ENCODE results near the gene HTATIP2. TPM values are rescaled to one million over a fixed set of nuclear protein-coding genes. Genes with fewer than 3 reads are reported as not detected.
A peak's percentile ranks its signal among the peaks of the same experiment; 100 is the strongest.

HTATIP2 gene
- total RNA-seq, result 10 to 100 TPM; 36.6 to 44.3 (median 37.8) TPM

DNA sequence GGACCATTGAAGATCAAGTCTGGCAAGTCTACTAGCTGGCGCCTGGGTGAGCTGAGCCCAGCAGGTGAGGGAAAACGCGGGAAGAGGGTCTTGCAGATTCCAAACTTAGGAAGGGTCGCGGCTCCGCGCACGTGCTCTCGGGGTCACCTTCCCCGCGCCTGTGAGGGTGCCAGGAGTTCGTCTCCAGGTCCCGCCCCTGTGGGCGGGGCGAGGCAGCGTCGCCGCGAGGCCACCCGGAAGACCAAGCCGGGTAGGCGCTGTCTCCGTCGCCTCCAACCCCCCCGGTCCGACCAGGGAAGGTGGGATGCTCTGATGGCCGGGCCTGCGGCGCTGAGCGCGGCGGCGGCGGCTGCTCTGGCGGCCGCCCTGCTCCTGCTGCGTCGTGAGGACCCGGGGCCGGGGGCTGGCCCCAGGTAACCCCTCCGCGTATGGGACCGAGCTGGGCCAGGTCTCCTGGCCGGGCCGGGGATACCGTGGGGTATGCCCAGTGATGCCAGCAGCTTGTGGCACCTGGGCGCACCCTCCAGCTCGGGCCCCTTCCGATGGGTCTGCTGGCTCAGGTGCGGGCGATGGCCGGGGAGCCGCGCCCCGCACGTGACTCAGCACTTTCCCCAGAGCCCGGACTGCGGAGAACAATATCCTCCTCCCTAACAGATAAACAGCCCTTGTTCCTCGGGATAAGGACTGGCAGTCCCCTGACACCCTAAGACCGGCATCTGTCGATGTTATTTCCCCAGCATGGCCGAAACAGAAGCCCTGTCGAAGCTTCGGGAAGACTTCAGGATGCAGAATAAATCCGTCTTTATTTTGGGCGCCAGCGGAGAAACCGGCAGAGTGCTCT lies at the start of gene HTATIP2:
TSS of gene HTATIP2 (plus strand) at position 215 of the 841 bp plus-strand sequence. CDS start at position 739, 524 bp downstream.
- Mint-ChIP-seq H3K36me3 (ENCODE audit: insufficient read depth) (peaks cover 17% of the 10 kb centered on the region), H3K4me1 (ENCODE audit: low read depth) (peaks cover 68% of the 10 kb centered on the region), H3K27me3 (ENCODE audit: low read depth) (no peaks in the 10 kb centered on the region), H3K4me3 (peak within 1 kb of the TSS; percentile 87), H3K9me3 (no peaks in the 10 kb centered on the region)
- DNase-seq (peak; percentile 72), ATAC-seq (peak; percentile 83 to 84)

DNA sequence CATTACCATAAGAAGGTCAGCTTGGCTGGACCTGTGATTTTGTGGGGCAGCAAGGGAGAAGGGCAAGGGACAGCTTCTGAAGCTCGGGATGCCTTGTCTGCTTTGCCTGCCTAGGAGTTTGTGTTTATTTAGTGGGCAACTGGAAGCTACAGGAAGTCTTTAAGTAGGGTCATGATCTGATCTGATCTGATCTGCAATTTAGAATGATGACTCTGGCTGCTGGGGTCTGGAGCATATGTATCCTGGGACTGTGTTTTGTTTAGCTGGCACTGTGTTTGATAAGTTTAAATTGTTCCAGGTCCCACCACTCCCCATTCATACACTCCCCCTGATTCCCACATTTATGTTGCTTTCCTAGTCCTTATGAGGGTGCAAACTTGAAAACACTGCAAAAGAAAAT lies 47.7 kb upstream of the HTATIP2 start:
- no peaks in the 10 kb centered on the region for H3K4me1 Mint-ChIP-seq (ENCODE audit: low read depth)
- no peaks in the 10 kb centered on the region for H3K27me3 Mint-ChIP-seq (ENCODE audit: low read depth)
- ATAC-seq (no peak), DNase-seq (no peak)
- no peaks in the 10 kb centered on the region for H3K9me3 Mint-ChIP-seq
- H3K4me3 Mint-ChIP-seq, result no peak overlapping the region
- H3K36me3 Mint-ChIP-seq (ENCODE audit: insufficient read depth), result no peaks in the 10 kb centered on the region

DNA sequence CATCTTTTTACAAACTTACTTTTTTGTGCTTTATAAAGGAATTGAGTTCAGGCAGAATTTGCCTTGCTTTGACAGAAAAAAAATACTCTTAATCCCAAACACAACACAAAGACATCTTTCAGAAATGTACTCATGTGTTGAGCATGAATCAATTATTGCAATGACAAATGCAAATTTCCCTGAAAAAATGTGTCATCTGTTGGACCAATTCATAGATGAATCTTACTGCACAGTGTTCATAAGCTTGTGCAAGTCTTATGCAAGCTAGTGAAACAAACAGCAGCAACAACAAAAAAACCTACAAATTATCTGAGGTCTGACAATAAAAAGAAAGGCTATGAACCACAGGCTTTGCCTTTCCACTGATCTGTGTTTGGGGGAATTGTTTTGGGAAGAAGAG lies 42.3 kb upstream of the HTATIP2 start:
- H3K4me3 Mint-ChIP-seq, result no peak overlapping the region
- DNase-seq (no peak), ATAC-seq (no peak)
- H3K27me3 Mint-ChIP-seq (ENCODE audit: low read depth), result peaks cover 6% of the 10 kb centered on the region
- no peaks in the 10 kb centered on the region for H3K4me1 Mint-ChIP-seq (ENCODE audit: low read depth)
- no peaks in the 10 kb centered on the region for H3K36me3 Mint-ChIP-seq (ENCODE audit: insufficient read depth)
- no peaks in the 10 kb centered on the region for H3K9me3 Mint-ChIP-seq

- peaks cover 17% of the 10 kb centered on the region for H3K27me3 Mint-ChIP-seq (ENCODE audit: low read depth)
- H3K36me3 Mint-ChIP-seq (ENCODE audit: insufficient read depth), result no peaks in the 10 kb centered on the region
- DNase-seq, result no peak
- no peaks in the 10 kb centered on the region for H3K9me3 Mint-ChIP-seq
- H3K4me3 Mint-ChIP-seq, result no peak overlapping the region
- no peak for ATAC-seq
- H3K4me1 Mint-ChIP-seq (ENCODE audit: low read depth), result no peaks in the 10 kb centered on the region
Measured at GRCh38 chr11:20327377-20327935, 36.1 kb upstream of the HTATIP2 start.

DNA sequence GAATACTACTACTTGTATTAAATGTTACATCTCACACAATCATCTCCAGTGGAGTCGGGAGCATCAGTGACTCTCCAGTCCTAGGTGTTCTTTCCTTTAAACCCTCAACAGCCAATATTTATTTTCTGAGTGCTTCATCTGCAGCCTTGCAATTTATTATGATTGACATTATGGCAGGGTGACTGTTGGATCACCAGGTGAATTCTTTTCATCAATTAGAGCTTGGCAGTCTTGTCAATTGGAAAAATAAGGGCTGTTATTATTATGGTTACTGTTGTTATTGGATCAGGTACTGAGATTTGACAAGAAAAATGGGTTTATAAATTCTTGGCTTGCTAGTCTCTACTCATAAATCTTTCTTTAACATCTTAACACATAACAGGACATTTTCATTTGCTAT lies 27.5 kb upstream of the HTATIP2 start:
- H3K27me3 Mint-ChIP-seq (ENCODE audit: low read depth), result peaks cover 59% of the 10 kb centered on the region
- ATAC-seq (no peak), DNase-seq (no peak)
- H3K9me3 Mint-ChIP-seq, result no peaks in the 10 kb centered on the region
- H3K4me1 Mint-ChIP-seq (ENCODE audit: low read depth), result no peaks in the 10 kb centered on the region
- no peaks in the 10 kb centered on the region for H3K36me3 Mint-ChIP-seq (ENCODE audit: insufficient read depth)
- H3K4me3 Mint-ChIP-seq, result no peak overlapping the region

GRCh38 chr11:20337526-20338154 lies 25.9 kb upstream of the HTATIP2 start:
- Mint-ChIP-seq H3K4me1 (ENCODE audit: low read depth) (peaks cover 2% of the 10 kb centered on the region), H3K9me3 (no peaks in the 10 kb centered on the region)
- DNase-seq, result no peak

GRCh38 chr11:20342347-20343141 lies 21.0 kb upstream of the HTATIP2 start:
- Mint-ChIP-seq H3K36me3 (ENCODE audit: insufficient read depth) (no peaks in the 10 kb centered on the region), H3K4me3 (no peak overlapping the region), H3K27me3 (ENCODE audit: low read depth) (peaks cover 79% of the 10 kb centered on the region), H3K4me1 (ENCODE audit: low read depth) (peaks cover 2% of the 10 kb centered on the region), H3K9me3 (no peaks in the 10 kb centered on the region)
- ATAC-seq (peak in 1 of 2 donors; percentile 18), DNase-seq (no peak)

More at GRCh38 chr11:20337526-20338154, 25.9 kb upstream of the HTATIP2 start:
- H3K36me3 Mint-ChIP-seq (ENCODE audit: insufficient read depth), result no peaks in the 10 kb centered on the region
- peaks cover 68% of the 10 kb centered on the region for H3K27me3 Mint-ChIP-seq (ENCODE audit: low read depth)
- no peak for ATAC-seq
- H3K4me3 Mint-ChIP-seq, result no peak overlapping the region

- Mint-ChIP-seq H3K9me3 (no peaks in the 10 kb centered on the region), H3K27me3 (ENCODE audit: low read depth) (peaks cover 14% of the 10 kb centered on the region), H3K4me3 (no peak overlapping the region), H3K36me3 (ENCODE audit: insufficient read depth) (no peaks in the 10 kb centered on the region), H3K4me1 (ENCODE audit: low read depth) (peaks cover 10% of the 10 kb centered on the region)
- ATAC-seq (no peak), DNase-seq (no peak)
Measured at GRCh38 chr11:20351136-20351535, 12.4 kb upstream of the HTATIP2 start.

DNA sequence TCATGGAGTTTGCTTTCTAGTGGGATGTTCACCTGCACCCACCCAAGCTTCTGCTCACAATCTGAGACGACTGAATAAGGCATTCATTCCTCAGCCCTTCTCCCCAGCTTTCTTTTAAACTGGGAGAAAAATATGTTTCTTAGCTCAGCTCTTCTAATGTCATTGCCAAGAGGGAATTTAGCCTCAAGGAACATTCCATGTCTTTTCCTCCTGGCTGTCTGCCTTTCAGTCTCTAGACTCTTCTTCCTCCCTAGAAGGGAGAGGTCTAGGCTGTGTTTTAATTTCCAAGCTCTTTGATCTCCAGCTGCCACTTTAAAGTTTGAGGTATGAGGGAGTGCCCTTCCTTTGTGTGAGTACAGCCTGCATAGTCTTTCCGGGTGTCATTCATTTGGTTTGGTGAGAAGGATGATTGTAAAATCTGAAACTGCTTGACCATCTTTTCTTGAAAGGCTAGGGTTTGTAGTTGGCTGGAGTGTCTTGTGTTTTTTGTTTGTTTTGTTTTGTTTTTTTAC lies 11.7 kb upstream of the HTATIP2 start:
- Mint-ChIP-seq H3K36me3 (ENCODE audit: insufficient read depth) (no peaks in the 10 kb centered on the region), H3K4me3 (no peak overlapping the region), H3K9me3 (no peaks in the 10 kb centered on the region)

DNA sequence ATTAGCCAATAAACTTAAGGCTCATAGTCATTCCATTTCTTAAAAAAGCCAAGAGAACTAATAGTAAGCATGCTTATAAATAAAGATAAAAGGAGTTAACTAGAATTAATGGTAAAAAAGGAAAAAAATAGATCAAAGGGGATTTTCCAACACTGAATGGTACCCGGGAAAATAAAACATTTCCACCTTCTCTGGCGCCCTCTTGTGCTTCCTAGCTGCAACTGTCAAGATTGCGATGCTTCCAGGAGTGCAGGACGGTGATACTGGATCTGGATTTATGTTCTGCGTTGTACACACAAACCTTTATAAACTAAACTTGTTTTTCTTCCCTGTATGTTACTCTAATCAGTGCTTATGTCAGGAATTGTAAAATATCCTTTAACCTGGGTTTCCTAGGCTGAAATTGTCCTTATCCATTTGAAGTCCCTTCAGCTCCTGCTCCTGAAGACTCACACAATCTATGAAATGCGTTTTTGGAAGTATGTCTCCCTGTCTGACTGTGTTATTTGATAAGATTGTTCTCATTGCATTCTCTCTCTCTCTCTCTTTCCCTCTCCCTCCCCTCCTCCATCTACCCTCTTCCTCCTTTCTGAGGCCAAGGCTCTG lies 9.6 kb upstream of the HTATIP2 start:
- no peaks in the 10 kb centered on the region for H3K9me3 Mint-ChIP-seq
- peak in 1 of 2 donors; percentile 64 for ATAC-seq
- no peak for DNase-seq
- H3K4me3 Mint-ChIP-seq, result no peak overlapping the region
- peaks cover 10% of the 10 kb centered on the region for H3K4me1 Mint-ChIP-seq (ENCODE audit: low read depth)
- no peaks in the 10 kb centered on the region for H3K36me3 Mint-ChIP-seq (ENCODE audit: insufficient read depth)
- no peaks in the 10 kb centered on the region for H3K27me3 Mint-ChIP-seq (ENCODE audit: low read depth)

More for the DNA sequence above, 11.7 kb upstream of the HTATIP2 start:
- DNase-seq, result no peak
- ATAC-seq, result no peak
- Mint-ChIP-seq H3K27me3 (ENCODE audit: low read depth) (peaks cover 9% of the 10 kb centered on the region), H3K4me1 (ENCODE audit: low read depth) (peaks cover 10% of the 10 kb centered on the region)

GRCh38 chr11:20355221-20356219 lies 8.0 kb upstream of the HTATIP2 start:
- DNase-seq (no peak), ATAC-seq (peak; percentile 67 to 80)
- peaks cover 14% of the 10 kb centered on the region for H3K4me1 Mint-ChIP-seq (ENCODE audit: low read depth)
- no peaks in the 10 kb centered on the region for H3K36me3 Mint-ChIP-seq (ENCODE audit: insufficient read depth)
- no peaks in the 10 kb centered on the region for H3K9me3 Mint-ChIP-seq
- H3K4me3 Mint-ChIP-seq, result no peak overlapping the region
- H3K27me3 Mint-ChIP-seq (ENCODE audit: low read depth), result no peaks in the 10 kb centered on the region

DNA sequence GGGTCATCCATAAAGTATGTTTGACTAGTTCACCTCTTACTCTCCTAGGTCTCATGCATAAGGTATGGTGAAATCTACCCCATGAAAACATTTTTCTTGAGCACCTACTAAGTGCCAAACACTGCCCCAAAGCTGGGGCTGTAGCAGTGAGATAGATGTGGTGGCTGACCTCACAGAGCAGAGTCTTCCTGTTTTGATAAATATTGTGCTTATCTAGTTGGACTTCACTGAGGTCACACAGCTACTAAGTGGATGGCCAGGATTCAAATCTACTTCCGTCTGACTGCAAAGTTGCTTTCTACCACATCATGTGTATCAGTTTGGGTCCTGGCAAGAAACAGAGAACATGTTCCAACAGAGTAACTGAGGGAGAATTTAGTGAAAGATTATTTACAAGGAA lies 6.4 kb upstream of the HTATIP2 start:
- H3K9me3 Mint-ChIP-seq, result no peaks in the 10 kb centered on the region
- H3K27me3 Mint-ChIP-seq (ENCODE audit: low read depth), result no peaks in the 10 kb centered on the region
- peaks cover 22% of the 10 kb centered on the region for H3K4me1 Mint-ChIP-seq (ENCODE audit: low read depth)
- DNase-seq (no peak), ATAC-seq (no peak)
- no peaks in the 10 kb centered on the region for H3K36me3 Mint-ChIP-seq (ENCODE audit: insufficient read depth)
- no peak overlapping the region for H3K4me3 Mint-ChIP-seq

DNA sequence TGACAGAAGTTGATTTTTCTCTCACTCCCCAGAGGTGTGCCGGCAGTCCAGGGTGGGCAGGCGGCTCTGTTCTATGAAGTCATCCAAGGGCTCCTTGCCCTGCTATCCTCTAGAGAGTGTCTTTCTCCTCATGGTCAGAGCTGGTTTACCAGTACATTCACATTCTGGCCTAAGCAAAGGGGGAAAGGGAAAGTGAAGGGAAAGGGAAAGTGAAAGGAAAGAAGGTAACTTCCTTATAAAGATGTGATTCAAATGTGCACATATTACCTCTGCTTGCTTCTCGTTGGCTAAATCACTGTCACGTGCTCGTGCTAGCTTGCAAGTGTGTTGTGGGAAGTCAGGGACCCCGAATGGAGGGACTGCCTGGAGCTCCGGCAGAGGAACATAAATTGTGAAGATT lies 2.9 kb upstream of the HTATIP2 start:
- Mint-ChIP-seq H3K27me3 (ENCODE audit: low read depth) (no peaks in the 10 kb centered on the region), H3K4me1 (ENCODE audit: low read depth) (peaks cover 42% of the 10 kb centered on the region), H3K36me3 (ENCODE audit: insufficient read depth) (no peaks in the 10 kb centered on the region), H3K9me3 (no peaks in the 10 kb centered on the region), H3K4me3 (peak overlapping the region; percentile 40)
- ATAC-seq, result peak; percentile 29 to 35
- DNase-seq, result peak; percentile 19
